Activated CD8-positive, alpha-beta T cell treated with anti-CD3 and anti-CD28 coated beads for 36 hours (primary cell): ENCODE results near the gene CXCL6. TPM values are rescaled to one million over a fixed set of nuclear protein-coding genes. Genes with fewer than 3 reads are reported as not detected.

Source experiments
- ATAC-seq: fragments of 200-7000 bp; cut with Tn5 transposase; one replicate; pipeline ENCODE4 v1.10.0; 2021; ENCODE audit warnings: mild to moderate bottlenecking, moderate library complexity
- CTCF ChIA-PET: fragments of 350-600 bp; sonication (Branson Sonifier 250); formaldehyde crosslinking; loops from one replicate; lab custom pipeline; 2021; ENCODE audit warnings: antibody characterized with exemption; lab: Charles Lee
- POLR2A ChIA-PET: fragments of 350-600 bp; sonication (Branson Sonifier 250); formaldehyde crosslinking; loops from one replicate; lab custom pipeline; 2021; ENCODE audit warnings: antibody characterized with exemption; lab: Charles Lee
- DNase-seq: peaks from one replicate; pipeline ENCODE4 v3.0.0-alpha.2; 2020
- H3K27ac Mint-ChIP-seq: one replicate; pipeline ENCODE4 v1.8.0; 2021; ENCODE audit warnings: mild to moderate bottlenecking, mixed read lengths
- H3K27me3 Mint-ChIP-seq: one replicate; pipeline ENCODE4 v1.8.0; 2021; ENCODE audit warnings: mixed read lengths
- H3K36me3 Mint-ChIP-seq: one replicate; pipeline ENCODE4 v1.8.0; 2021; ENCODE audit warnings: low read depth, mixed read lengths
- H3K4me1 Mint-ChIP-seq: one replicate; pipeline ENCODE4 v1.8.0; 2021; ENCODE audit warnings: low read depth, mixed read lengths
- H3K4me3 Mint-ChIP-seq: one replicate; pipeline ENCODE4 v1.8.0; 2021; ENCODE audit warnings: mild to moderate bottlenecking, moderate library complexity, mixed read lengths
- H3K9me3 Mint-ChIP-seq: one replicate; pipeline ENCODE4 v1.8.0; 2021; ENCODE audit warnings: mixed read lengths
- CTCF ChIP-seq: fragments of 200-600 bp; IDR thresholded peaks from one replicate; pipeline ENCODE4 v1.8.0; 2022; ENCODE audit warnings: antibody characterized with exemption, mild to moderate bottlenecking
- intact Hi-C: fragments of 100-400 bp; cut with micrococcal nuclease; formaldehyde crosslinking; loops from one replicate; pipeline ENCODE4 v1.10.0; 2022
- total RNA-seq, 2 experiments: library from RNA; stranded (reverse); gene quantifications; one replicate each; pipeline ENCODE4 v1.2.3, GENCODE V29; 2021

CXCL6 gene
- total RNA-seq, 2 experiments from 2014 or later = not detected

- ChIA-PET CTCF (no interaction called here), POLR2A (interaction anchor here (1.1 kb wide), 1 partner anchor 38 kb away, joined by 3 read pairs; no protein-coding TSS in a partner anchor)
- H3K36me3 Mint-ChIP-seq = no peaks in the 10 kb centered on the region
- peaks cover 18% of the 10 kb centered on the region for H3K27me3 Mint-ChIP-seq
- ATAC-seq = no peak
- intact Hi-C loops = no loop called here
- H3K4me3 Mint-ChIP-seq = no peak overlapping the region
- peaks cover 4% of the 10 kb centered on the region for H3K4me1 Mint-ChIP-seq
- no peak for DNase-seq
- TF ChIP-seq CTCF = no peak
- H3K27ac Mint-ChIP-seq = no peak overlapping the region
- H3K9me3 Mint-ChIP-seq = no peaks in the 10 kb centered on the region
These were observed 28.5 kb downstream of the CXCL6 start for GRCh38 chr4:73864961-73865360.

GRCh38 chr4:73865431-73866096 lies 29.1 kb downstream of the CXCL6 start:
- ChIA-PET CTCF (no interaction called here), POLR2A (interaction anchor here (1.1 kb wide), 1 partner anchor 37 kb away, joined by 3 read pairs; no protein-coding TSS in a partner anchor)
- no peak for TF ChIP-seq CTCF
- no peak overlapping the region for H3K27ac Mint-ChIP-seq
- H3K36me3 Mint-ChIP-seq = no peaks in the 10 kb centered on the region
- ATAC-seq = no peak
- no peak overlapping the region for H3K4me3 Mint-ChIP-seq
- H3K9me3 Mint-ChIP-seq = no peaks in the 10 kb centered on the region
- peaks cover 18% of the 10 kb centered on the region for H3K27me3 Mint-ChIP-seq
- no peak for DNase-seq
- peaks cover 4% of the 10 kb centered on the region for H3K4me1 Mint-ChIP-seq
- intact Hi-C loops = no loop called here

- DNase-seq = no peak
- Mint-ChIP-seq H3K27ac (no peak overlapping the region), H3K27me3 (peaks cover 22% of the 10 kb centered on the region), H3K4me3 (no peak overlapping the region), H3K4me1 (peaks cover 4% of the 10 kb centered on the region), H3K9me3 (no peaks in the 10 kb centered on the region), H3K36me3 (no peaks in the 10 kb centered on the region)
- ATAC-seq = no peak
- intact Hi-C loops = no loop called here
- TF ChIP-seq CTCF = no peak
- ChIA-PET CTCF (no interaction called here), POLR2A (no interaction called here)
These were observed 29.8 kb downstream of the CXCL6 start for GRCh38 chr4:73866246-73866645.

GRCh38 chr4:73867783-73868182 lies 31.3 kb downstream of the CXCL6 start:
- POLR2A ChIA-PET = no interaction called here
- no peak for TF ChIP-seq CTCF
- intact Hi-C loops = no loop called here
- no peak for ATAC-seq
- no peak overlapping the region for H3K27ac Mint-ChIP-seq
- no peak overlapping the region for H3K4me3 Mint-ChIP-seq
- peaks cover 24% of the 10 kb centered on the region for H3K27me3 Mint-ChIP-seq
- no peak for DNase-seq
- peaks cover 4% of the 10 kb centered on the region for H3K4me1 Mint-ChIP-seq
- H3K9me3 Mint-ChIP-seq = no peaks in the 10 kb centered on the region
- H3K36me3 Mint-ChIP-seq = no peaks in the 10 kb centered on the region
- CTCF ChIA-PET = interaction anchor here (0.6 kb wide), 1 partner anchor 13 kb away, joined by 3 read pairs; no protein-coding TSS in a partner anchor
